Measurements from ENCODE around the gene PPIH.
A peak's percentile ranks its signal among the peaks of the same experiment; 100 is the strongest.
"Not testable (repeated sequence)": the region's sequence is repeated elsewhere in the genome, so short reads cannot be mapped to it uniquely, and the experiment has no call there.

PPIH gene

GRCh38 chr1:42681741-42682483 is 23.7 kb downstream of the PPIH start, which contains the start of gene YBX1:
TSS of gene YBX1 (plus strand) at chr1:42682418. CDS start at chr1:42682566, 148 bp downstream.
- Histone ChIP-seq H4K20me1 (ENCODE audit: control insufficient read depth, insufficient read depth, low read depth, low read length) (peaks cover 37% of the 10 kb centered on the region), H3K4me2 (ENCODE audit: low read length) (peak within 1 kb of the TSS; percentile 91), H3K27ac (ENCODE audit: low read depth, low read length) (peak within 1 kb of the TSS; percentile 58), H3K36me3 (ENCODE audit: control insufficient read depth, low read length) (peaks cover 44% of the 10 kb centered on the region), H3K79me2 (ENCODE audit: control insufficient read depth, low read length) (peaks cover 69% of the 10 kb centered on the region), H3K9me3 (ENCODE audit: control insufficient read depth, insufficient read depth, low read length) (no peaks in the 10 kb centered on the region), H3F3A (ENCODE audit: control insufficient read depth, insufficient read depth) (peaks cover 14% of the 10 kb centered on the region; the same call in 1 of the 2 replicates), H3K4me3 (ENCODE audit: low read length) (peak within 1 kb of the TSS; percentile 77), H3K9me2 (replicated peaks; ENCODE audit: control insufficient read depth, low read length) (no peaks in the 10 kb centered on the region), H3K27me3 (ENCODE audit: control insufficient read depth, low read length) (no peaks in the 10 kb centered on the region), H3K4me1 (ENCODE audit: control insufficient read depth, low read length) (peaks cover 53% of the 10 kb centered on the region)
- TF ChIP-seq CTCF (IDR thresholded peaks at IDR 0.05; ENCODE audit: low read depth, low read length, poor library complexity, severe bottlenecking), result no peak
- no peak for TF ChIP-seq EZH2phosphoT487 (IDR thresholded peaks at IDR 0.05; ENCODE audit: borderline replicate concordance, low read length)

GRCh38 chr1:42682484-42682738 is 24.2 kb downstream of the PPIH start:
- peaks cover 48% of the 10 kb centered on the region for H3K36me3 ChIP-seq (ENCODE audit: control insufficient read depth, low read length)
- not testable (repeated sequence) for H3K9me3 ChIP-seq (ENCODE audit: control insufficient read depth, insufficient read depth, low read length); H3K27ac ChIP-seq (ENCODE audit: low read depth, low read length); H3K4me2 ChIP-seq (ENCODE audit: low read length); H3K9me2 ChIP-seq (replicated peaks; ENCODE audit: control insufficient read depth, low read length); H3K27me3 ChIP-seq (ENCODE audit: control insufficient read depth, low read length)
- peaks cover 42% of the 10 kb centered on the region for H4K20me1 ChIP-seq (ENCODE audit: control insufficient read depth, insufficient read depth, low read depth, low read length)
- peaks cover 14% of the 10 kb centered on the region; the same call in 1 of the 2 replicates for H3F3A ChIP-seq (ENCODE audit: control insufficient read depth, insufficient read depth)
- H3K4me3 ChIP-seq (ENCODE audit: low read length), result peak overlapping the region; percentile 77
- H3K79me2 ChIP-seq (ENCODE audit: control insufficient read depth, low read length), result peaks cover 74% of the 10 kb centered on the region
- peaks cover 58% of the 10 kb centered on the region for H3K4me1 ChIP-seq (ENCODE audit: control insufficient read depth, low read length)

GRCh38 chr1:42682739-42683531 is 24.7 kb downstream of the PPIH start:
- TF ChIP-seq EZH2phosphoT487 (IDR thresholded peaks at IDR 0.05; ENCODE audit: borderline replicate concordance, low read length) (no peak), CTCF (IDR thresholded peaks at IDR 0.05; ENCODE audit: low read depth, low read length, poor library complexity, severe bottlenecking) (no peak)
- Histone ChIP-seq H3K27me3 (ENCODE audit: control insufficient read depth, low read length) (no peaks in the 10 kb centered on the region), H3K4me3 (ENCODE audit: low read length) (peak overlapping the region; percentile 77), H3K4me1 (ENCODE audit: control insufficient read depth, low read length) (peaks cover 63% of the 10 kb centered on the region), H4K20me1 (ENCODE audit: control insufficient read depth, insufficient read depth, low read depth, low read length) (peaks cover 47% of the 10 kb centered on the region), H3K9me2 (replicated peaks; ENCODE audit: control insufficient read depth, low read length) (no peaks in the 10 kb centered on the region), H3K9me3 (ENCODE audit: control insufficient read depth, insufficient read depth, low read length) (no peaks in the 10 kb centered on the region), H3K27ac (ENCODE audit: low read depth, low read length) (peak overlapping the region; percentile 8; the same call in 1 of the 2 replicates), H3K79me2 (ENCODE audit: control insufficient read depth, low read length) (peaks cover 79% of the 10 kb centered on the region), H3K4me2 (ENCODE audit: low read length) (peak overlapping the region; percentile 91), H3F3A (ENCODE audit: control insufficient read depth, insufficient read depth) (peaks cover 8% of the 10 kb centered on the region; the same call in 1 of the 2 replicates), H3K36me3 (ENCODE audit: control insufficient read depth, low read length) (peaks cover 53% of the 10 kb centered on the region)

GRCh38 chr1:42684139-42684538 is 25.9 kb downstream of the PPIH start:
- Histone ChIP-seq H3K79me2 (ENCODE audit: control insufficient read depth, low read length) (peaks cover 91% of the 10 kb centered on the region), H3K9me2 (replicated peaks; ENCODE audit: control insufficient read depth, low read length) (no peaks in the 10 kb centered on the region), H4K20me1 (ENCODE audit: control insufficient read depth, insufficient read depth, low read depth, low read length) (peaks cover 59% of the 10 kb centered on the region), H3K9me3 (ENCODE audit: control insufficient read depth, insufficient read depth, low read length) (no peaks in the 10 kb centered on the region), H3K36me3 (ENCODE audit: control insufficient read depth, low read length) (peaks cover 65% of the 10 kb centered on the region), H3K27ac (ENCODE audit: low read depth, low read length) (no peak overlapping the region), H3K4me3 (ENCODE audit: low read length) (peak overlapping the region; percentile 77), H3K4me2 (ENCODE audit: low read length) (peak overlapping the region; percentile 91), H3K4me1 (ENCODE audit: control insufficient read depth, low read length) (peaks cover 73% of the 10 kb centered on the region), H3F3A (ENCODE audit: control insufficient read depth, insufficient read depth) (peaks cover 8% of the 10 kb centered on the region; the same call in 1 of the 2 replicates), H3K27me3 (ENCODE audit: control insufficient read depth, low read length) (no peaks in the 10 kb centered on the region)
- TF ChIP-seq CTCF (IDR thresholded peaks at IDR 0.05; ENCODE audit: low read depth, low read length, poor library complexity, severe bottlenecking) (no peak), EZH2phosphoT487 (IDR thresholded peaks at IDR 0.05; ENCODE audit: borderline replicate concordance, low read length) (no peak)

Data from DOHH2 (cell line).